ENCODE measurements around the gene SRSF1. TPM values are rescaled to one million over a fixed set of nuclear protein-coding genes. Genes with fewer than 3 reads are reported as not detected.
"Not testable (repeated sequence)": the region's sequence is repeated elsewhere in the genome, so short reads cannot be mapped to it uniquely, and the experiment has no call there.

The SRSF1 gene
- total RNA-seq, 2 experiments from 2014 or later = 441 to 469 TPM

GRCh38 chr17:57986841-57987580, 20.0 kb downstream of the SRSF1 start:
- peak; percentile 63 for DNase-seq
- H3K27me3 Mint-ChIP-seq = no peaks in the 10 kb centered on the region
- H3K36me3 Mint-ChIP-seq = peaks cover 9% of the 10 kb centered on the region
- peak overlapping the region; percentile 90 for H3K4me3 Mint-ChIP-seq
- H3K9me3 Mint-ChIP-seq = no peaks in the 10 kb centered on the region
- H3K27ac Mint-ChIP-seq = peak overlapping the region; percentile 91
- H3K4me1 Mint-ChIP-seq = peaks cover 70% of the 10 kb centered on the region

- Mint-ChIP-seq H3K9me3 (no peaks in the 10 kb centered on the region), H3K4me3 (peak overlapping the region; percentile 37), H3K27me3 (no peaks in the 10 kb centered on the region), H3K36me3 (peaks cover 9% of the 10 kb centered on the region), H3K4me1 (peaks cover 71% of the 10 kb centered on the region), H3K27ac (no peak overlapping the region)
- no peak for DNase-seq
These were observed 21.4 kb downstream of the SRSF1 start for GRCh38 chr17:57985675-57985974.

- H3K27me3 Mint-ChIP-seq = no peaks in the 10 kb centered on the region
- no peak for DNase-seq
- peak overlapping the region; percentile 37 for H3K4me3 Mint-ChIP-seq
- peak overlapping the region; percentile 60 for H3K27ac Mint-ChIP-seq
- H3K9me3 Mint-ChIP-seq = no peaks in the 10 kb centered on the region
- H3K36me3 Mint-ChIP-seq = peaks cover 9% of the 10 kb centered on the region
- peaks cover 72% of the 10 kb centered on the region for H3K4me1 Mint-ChIP-seq
These were observed 21.9 kb downstream of the SRSF1 start for GRCh38 chr17:57984936-57985674.

GRCh38 chr17:57984261-57984890, 22.7 kb downstream of the SRSF1 start:
- Mint-ChIP-seq H3K36me3 (peaks cover 9% of the 10 kb centered on the region), H3K27me3 (no peaks in the 10 kb centered on the region), H3K4me3 (no peak overlapping the region), H3K9me3 (no peaks in the 10 kb centered on the region), H3K27ac (peak overlapping the region; percentile 18), H3K4me1 (peaks cover 70% of the 10 kb centered on the region)
- DNase-seq = no peak

- Mint-ChIP-seq H3K4me1 (peaks cover 65% of the 10 kb centered on the region), H3K27ac (no peak overlapping the region), H3K4me3 (no peak overlapping the region), H3K9me3 (no peaks in the 10 kb centered on the region), H3K27me3 (no peaks in the 10 kb centered on the region), H3K36me3 (peaks cover 7% of the 10 kb centered on the region)
- DNase-seq = no peak
These were observed 23.6 kb downstream of the SRSF1 start for GRCh38 chr17:57983446-57983845.

- Mint-ChIP-seq H3K4me1 (peaks cover 65% of the 10 kb centered on the region), H3K27ac (no peak overlapping the region), H3K27me3 (no peaks in the 10 kb centered on the region), H3K4me3 (no peak overlapping the region), H3K36me3 (peaks cover 14% of the 10 kb centered on the region), H3K9me3 (no peaks in the 10 kb centered on the region)
- DNase-seq = no peak
These were observed 24.4 kb downstream of the SRSF1 start for GRCh38 chr17:57982452-57983170.

GRCh38 chr17:57980522-57980921, 26.5 kb downstream of the SRSF1 start:
- Mint-ChIP-seq H3K27me3 (no peaks in the 10 kb centered on the region), H3K27ac (no peak overlapping the region), H3K9me3 (no peaks in the 10 kb centered on the region), H3K4me3 (no peak overlapping the region), H3K36me3 (peaks cover 20% of the 10 kb centered on the region), H3K4me1 (peaks cover 51% of the 10 kb centered on the region)
- DNase-seq = no peak

GRCh38 chr17:57979076-57979475, 28.0 kb downstream of the SRSF1 start:
- H3K9me3 Mint-ChIP-seq = no peaks in the 10 kb centered on the region

GRCh38 chr17:57976594-57976993, 30.5 kb downstream of the SRSF1 start:
- Mint-ChIP-seq H3K9me3 (no peaks in the 10 kb centered on the region), H3K27me3 (no peaks in the 10 kb centered on the region), H3K4me3 (no peak overlapping the region), H3K4me1 (peaks cover 15% of the 10 kb centered on the region), H3K36me3 (peaks cover 21% of the 10 kb centered on the region), H3K27ac (no peak overlapping the region)
- DNase-seq = no peak

More at GRCh38 chr17:57979076-57979475, 28.0 kb downstream of the SRSF1 start:
- DNase-seq = no peak
- peaks cover 39% of the 10 kb centered on the region for H3K4me1 Mint-ChIP-seq
- no peak overlapping the region for H3K27ac Mint-ChIP-seq
- no peaks in the 10 kb centered on the region for H3K27me3 Mint-ChIP-seq
- H3K4me3 Mint-ChIP-seq = no peak overlapping the region
- H3K36me3 Mint-ChIP-seq = peaks cover 24% of the 10 kb centered on the region

- no peak for DNase-seq
- H3K36me3 Mint-ChIP-seq = peaks cover 21% of the 10 kb centered on the region
- H3K4me1 Mint-ChIP-seq = peaks cover 5% of the 10 kb centered on the region
- H3K27ac Mint-ChIP-seq = no peak overlapping the region
- H3K4me3 Mint-ChIP-seq = no peak overlapping the region
- H3K27me3 Mint-ChIP-seq = no peaks in the 10 kb centered on the region
- no peaks in the 10 kb centered on the region for H3K9me3 Mint-ChIP-seq
These were observed 32.0 kb downstream of the SRSF1 start for GRCh38 chr17:57975044-57975443.

- not testable (repeated sequence) for H3K4me1 Mint-ChIP-seq, H3K4me3 Mint-ChIP-seq, DNase-seq, H3K27ac Mint-ChIP-seq, H3K9me3 Mint-ChIP-seq, H3K27me3 Mint-ChIP-seq
- peaks cover 21% of the 10 kb centered on the region for H3K36me3 Mint-ChIP-seq
These were observed 32.8 kb downstream of the SRSF1 start for GRCh38 chr17:57974053-57974824.

- Mint-ChIP-seq H3K9me3 (no peaks in the 10 kb centered on the region), H3K4me3 (no peak overlapping the region), H3K27me3 (no peaks in the 10 kb centered on the region), H3K4me1 (peaks cover 2% of the 10 kb centered on the region), H3K36me3 (peaks cover 10% of the 10 kb centered on the region), H3K27ac (no peak overlapping the region)
- no peak for DNase-seq
These were observed 34.9 kb downstream of the SRSF1 start for GRCh38 chr17:57972151-57972550.

- Mint-ChIP-seq H3K27me3 (no peaks in the 10 kb centered on the region), H3K9me3 (no peaks in the 10 kb centered on the region), H3K4me3 (no peak overlapping the region), H3K4me1 (peaks cover 2% of the 10 kb centered on the region), H3K36me3 (peaks cover 10% of the 10 kb centered on the region), H3K27ac (no peak overlapping the region)
- DNase-seq = no peak
These were observed 35.5 kb downstream of the SRSF1 start for GRCh38 chr17:57971572-57971971.

GRCh38 chr17:57970710-57971109, 36.3 kb downstream of the SRSF1 start:
- H3K27ac Mint-ChIP-seq = no peak overlapping the region
- no peaks in the 10 kb centered on the region for H3K27me3 Mint-ChIP-seq
- no peak overlapping the region for H3K4me3 Mint-ChIP-seq
- no peak for DNase-seq
- H3K36me3 Mint-ChIP-seq = peaks cover 4% of the 10 kb centered on the region
- peaks cover 2% of the 10 kb centered on the region for H3K4me1 Mint-ChIP-seq
- H3K9me3 Mint-ChIP-seq = no peaks in the 10 kb centered on the region

Measured in activated naive CD8-positive, alpha-beta T cell treated with anti-CD3 and anti-CD28 coated beads for 36 hours (primary cell).